ENCODE results near the gene CORO2B.

- no peak for TF ChIP-seq CTCF (IDR thresholded peaks at IDR 0.05)
- no peak for TF ChIP-seq MAX (IDR thresholded peaks at IDR 0.05; ENCODE audit: low read depth)
- no peak for TF ChIP-seq RFX5 (IDR thresholded peaks at IDR 0.05; ENCODE audit: low read length)
- TF ChIP-seq EZH2phosphoT487 (IDR thresholded peaks at IDR 0.05; ENCODE audit: borderline replicate concordance, low read depth) = no peak
- TF ChIP-seq RAD21 (IDR thresholded peaks at IDR 0.05; ENCODE audit: low read length) = no peak
- TF ChIP-seq CHD2 (IDR thresholded peaks at IDR 0.05; ENCODE audit: low read length, partially characterized antibody) = no peak
- no peak for TF ChIP-seq EP300 (IDR thresholded peaks at IDR 0.05; ENCODE audit: borderline replicate concordance in 1 of 2, low read depth in 1 of 2, low read length in 1 of 2)
- TF ChIP-seq YY1 (IDR thresholded peaks at IDR 0.05; ENCODE audit: low read depth) = no peak
Observed at GRCh38 chr15:68599153-68599545, 20.4 kb downstream of the CORO2B start.
